B cell (primary cell): ENCODE data around the gene LHFPL6. TPM values are rescaled to one million over a fixed set of nuclear protein-coding genes. Genes with fewer than 3 reads are reported as not detected.

Experiments used
- ATAC-seq: fragments of 200-7000 bp; cut with Tn5 transposase; one replicate; pipeline ENCODE4 v1.10.0; 2021; ENCODE audit warnings: low read depth, mild to moderate bottlenecking, moderate number of reproducible peaks, moderate library complexity
- CTCF ChIA-PET: fragments of 350-600 bp; sonication (Branson Sonifier 250); formaldehyde crosslinking; loops from one replicate; lab custom pipeline; 2021; ENCODE audit warnings: antibody characterized with exemption, inconsistent platforms; lab: Charles Lee
- POLR2A ChIA-PET: fragments of 350-600 bp; sonication (Branson Sonifier 250); formaldehyde crosslinking; loops from one replicate; lab custom pipeline; 2021; ENCODE audit warnings: antibody characterized with exemption; lab: Charles Lee
- DNase-seq: peaks from one replicate; pipeline ENCODE4 v3.0.0; 2013
- H2AFZ ChIP-seq: 2 replicates; pipeline ENCODE4 v1.6.1; 2012; ENCODE audit warnings: mild to moderate bottlenecking, low read depth, low read length; ENCODE audit not compliant: insufficient read depth, poor library complexity, severe bottlenecking
- H3K27ac ChIP-seq, 2 donors: 1 replicate in 1 of 2; 2 replicates in 1 of 2; pipeline ENCODE4 v1.5.1; 2012 to 2013; ENCODE audit warnings: low read length in 2 of 2, mild to moderate bottlenecking in 2 of 2, moderate library complexity in 1 of 2
- H3K27me3 ChIP-seq, 4 experiments: fragments of 200-600 bp in 1 of 4; sonication (generic) in 1 of 4; replicated peaks in 1 of 4; 1 replicate in 2 of 4; 2 replicates in 2 of 4; pipeline versions ENCODE4 v1.6.1 to v1.7.0; 2013 to 2016; ENCODE audit warnings: low read length in 3 of 4, mild to moderate bottlenecking in 2 of 4, mixed read lengths in 1 of 4, moderate library complexity in 1 of 4; ENCODE audit not compliant: insufficient read depth in 4 of 4, control insufficient read depth in 3 of 4; ENCODE audit errors: control extremely low read depth in 1 of 4
- H3K36me3 ChIP-seq, 2 experiments: replicated peaks in 1 of 2; 1 replicate in 1 of 2; 2 replicates in 1 of 2; pipeline versions ENCODE4 v1.6.1 to v1.7.1; 2013; ENCODE audit warnings: low read length in 1 of 2; ENCODE audit not compliant: insufficient read depth in 2 of 2, control insufficient read depth in 1 of 2; ENCODE audit errors: control extremely low read depth in 1 of 2, extremely low read depth in 1 of 2
- H3K4me1 ChIP-seq, 2 donors: fragments of 200-600 bp in 1 of 2; sonication (generic) in 1 of 2; 1 replicate in 1 of 2; 2 replicates in 1 of 2; pipeline versions ENCODE4 v1.5.1 to v1.6.1; 2013 to 2017; ENCODE audit warnings: low read length in 2 of 2; ENCODE audit not compliant: control insufficient read depth in 2 of 2, insufficient read depth in 2 of 2
- H3K4me2 ChIP-seq: replicated peaks from 2 replicates; pipeline ENCODE3; 2012; ENCODE audit warnings: mild to moderate bottlenecking, low read depth, low read length; ENCODE audit not compliant: poor library complexity, severe bottlenecking
- H3K4me3 ChIP-seq, 5 experiments: fragments of 200-600 bp in 1 of 5; sonication (generic) in 1 of 5; 1 replicate in 3 of 5; 2 replicates in 2 of 5; pipeline versions ENCODE4 v1.5.1 to v1.7.0; 2011 to 2016; ENCODE audit warnings: low read length in 4 of 5, mild to moderate bottlenecking in 4 of 5, low read depth in 2 of 5, control low read depth in 1 of 5, moderate library complexity in 1 of 5; ENCODE audit not compliant: insufficient read depth in 1 of 5; ENCODE audit errors: control extremely low read depth in 1 of 5, extremely low read depth in 1 of 5
- H3K79me2 ChIP-seq: fragments of 200-600 bp; sonication (generic); one replicate; pipeline ENCODE4 v1.6.0; 2016; ENCODE audit warnings: low read length; ENCODE audit not compliant: control insufficient read depth, insufficient read depth
- H3K9ac ChIP-seq: fragments of 200-600 bp; sonication (generic); 2 replicates; pipeline ENCODE4 v1.6.1; 2017; ENCODE audit warnings: mild to moderate bottlenecking, low read length, moderate library complexity
- H3K9me3 ChIP-seq, 3 donors: one replicate each; pipeline versions ENCODE4 v1.6.1 to v1.7.1; 2013; ENCODE audit warnings: low read length in 2 of 3; ENCODE audit not compliant: control insufficient read depth in 2 of 3, insufficient read depth in 1 of 3; ENCODE audit errors: control extremely low read depth in 1 of 3
- H4K20me1 ChIP-seq: 2 replicates; pipeline ENCODE4 v1.6.0; 2012; ENCODE audit warnings: mild to moderate bottlenecking, low read length; ENCODE audit not compliant: insufficient read depth, control insufficient read depth, poor library complexity, severe bottlenecking
- H3K27ac Mint-ChIP-seq: one replicate; pipeline ENCODE4 v1.8.0; 2021; ENCODE audit warnings: mixed read lengths
- H3K27me3 Mint-ChIP-seq: one replicate; pipeline ENCODE4 v1.8.0; 2021; ENCODE audit warnings: mixed read lengths
- H3K4me1 Mint-ChIP-seq: one replicate; pipeline ENCODE4 v1.8.0; 2021; ENCODE audit warnings: mixed read lengths
- H3K4me3 Mint-ChIP-seq: one replicate; pipeline ENCODE4 v1.8.0; 2021; ENCODE audit warnings: mixed read lengths
- H3K9me3 Mint-ChIP-seq: one replicate; pipeline ENCODE4 v1.8.0; 2022; ENCODE audit warnings: mixed read lengths; ENCODE audit not compliant: insufficient read depth
- EZH2 ChIP-seq: IDR thresholded peaks from 2 replicates; pipeline ENCODE4 v1.6.1; 2012; ENCODE audit warnings: borderline replicate concordance, low read depth, mild to moderate bottlenecking, moderate library complexity, low read length; ENCODE audit not compliant: insufficient read depth, poor library complexity, severe bottlenecking
- WGBS: methylation state at CpG from one replicate; pipeline ENCODE4 v1.1.5; 2013; ENCODE audit warnings: missing lambda C conversion rate; ENCODE audit not compliant: insufficient coverage; 5-methylcytosine and 5-hydroxymethylcytosine counted together
- intact Hi-C: fragments of 100-400 bp; cut with micrococcal nuclease; formaldehyde crosslinking; loops from one replicate; pipeline ENCODE4 v1.10.0; 2022
- polyA plus RNA-seq: library from polyadenylated mRNA; depleted of rRNA; stranded (reverse); fragments of >200 nt; gene quantifications from 2 replicates; pipeline ENCODE4 v1.2.3, GENCODE V29; 2012
- total RNA-seq, 2 donors: library from RNA; stranded (reverse); fragments of 120-200 nt in 1 of 2; gene quantifications; 1 replicate in 1 of 2; 2 replicates in 1 of 2; pipeline versions ENCODE4 v1.2.3 to v1.2.4, GENCODE V29; 2013 to 2022
- TF ChIP-seq, protein P1 (sequence below): fragments of 200-600 bp; IDR thresholded peaks from one replicate; pipeline ENCODE4 v1.8.0; 2022; ENCODE audit warnings: antibody characterized with exemption, mild to moderate bottlenecking

LHFPL6 gene
- total and polyA plus RNA-seq, 2 donors (not counting 1 experiment from before 2014, with no cell fraction given) = 0.01 TPM; not detected in 1

DNA sequence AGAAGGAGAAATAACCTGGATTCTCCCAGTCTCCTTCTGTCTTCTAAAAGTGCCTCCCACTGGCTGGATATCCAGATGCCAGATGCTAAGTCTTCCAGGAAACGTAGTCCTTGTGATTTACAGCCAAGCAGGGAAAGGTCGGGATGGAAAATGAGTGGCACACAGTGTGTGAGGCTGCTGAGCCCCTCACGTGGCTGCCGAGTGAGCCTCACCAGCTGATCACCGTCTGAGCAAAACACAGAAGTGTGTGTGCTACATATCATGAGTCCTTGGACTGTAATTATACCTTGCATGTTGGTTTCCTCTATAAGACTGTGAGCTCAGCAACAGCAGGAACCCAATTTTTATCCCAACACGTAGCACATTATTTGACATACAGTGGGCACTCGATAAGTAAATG is 15.1 kb downstream of the LHFPL6 start:
- no peak overlapping the region for H3K27ac ChIP-seq
- 91% methylated on average over 5 of the region's 7 CpGs for WGBS

DNA sequence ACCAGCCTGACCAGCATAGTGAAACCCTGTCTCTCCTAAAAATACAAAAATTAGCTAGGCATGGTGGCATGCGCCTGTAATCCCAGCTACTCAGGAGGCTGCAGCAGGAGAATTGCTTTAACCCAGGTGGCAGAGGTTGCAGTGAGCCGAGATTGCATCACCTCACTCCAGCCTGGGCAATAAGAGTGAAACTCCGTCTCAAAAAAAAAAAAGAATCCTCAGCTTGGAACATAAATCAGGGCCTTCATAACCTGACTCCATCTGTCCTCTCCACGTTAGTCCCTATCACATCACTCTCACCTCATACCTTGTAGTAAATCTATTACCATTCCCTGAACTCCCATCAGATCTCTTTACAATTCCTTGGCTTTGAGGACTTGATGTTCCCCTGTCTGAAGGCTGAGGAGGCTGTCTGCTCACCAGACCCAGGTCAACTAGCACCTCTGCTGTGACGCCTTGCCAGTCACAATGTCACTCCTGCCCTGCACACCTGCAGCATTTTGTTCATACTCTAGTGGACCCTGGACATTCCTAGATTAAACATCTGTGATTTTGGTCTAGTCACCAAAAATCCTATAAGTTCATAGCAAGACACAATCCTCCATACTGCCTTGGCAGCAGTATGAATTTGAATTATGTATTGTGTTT is 15.9 kb downstream of the LHFPL6 start:
- Mint-ChIP-seq H3K27ac (no peak overlapping the region), H3K4me1 (no peaks in the 10 kb centered on the region), H3K4me3 (no peak overlapping the region), H3K27me3 (peaks cover 4% of the 10 kb centered on the region), H3K9me3 (no peaks in the 10 kb centered on the region)
- POLR2A ChIA-PET = no interaction called here
- Histone ChIP-seq H3K9me3 (no peaks in the 10 kb centered on the region), H3K9ac (no peak overlapping the region), H2AFZ (no peak overlapping the region), H3K36me3 (no peaks in the 10 kb centered on the region), H3K27me3 (no peaks in the 10 kb centered on the region), H3K4me1 (no peaks in the 10 kb centered on the region), H3K27ac (no peak overlapping the region), H3K4me2 (no peak overlapping the region), H4K20me1 (no peaks in the 10 kb centered on the region), H3K79me2 (no peaks in the 10 kb centered on the region), H3K4me3 (no peak overlapping the region)
- CTCF ChIA-PET = interaction anchor here (2.5 kb wide), 1 partner anchor 25 kb away, joined by 9 read pairs; no protein-coding TSS in a partner anchor
- ATAC-seq (no peak), DNase-seq (no peak)
- no peak for TF ChIP-seq EZH2
- TF ChIP-seq, protein P1, sequence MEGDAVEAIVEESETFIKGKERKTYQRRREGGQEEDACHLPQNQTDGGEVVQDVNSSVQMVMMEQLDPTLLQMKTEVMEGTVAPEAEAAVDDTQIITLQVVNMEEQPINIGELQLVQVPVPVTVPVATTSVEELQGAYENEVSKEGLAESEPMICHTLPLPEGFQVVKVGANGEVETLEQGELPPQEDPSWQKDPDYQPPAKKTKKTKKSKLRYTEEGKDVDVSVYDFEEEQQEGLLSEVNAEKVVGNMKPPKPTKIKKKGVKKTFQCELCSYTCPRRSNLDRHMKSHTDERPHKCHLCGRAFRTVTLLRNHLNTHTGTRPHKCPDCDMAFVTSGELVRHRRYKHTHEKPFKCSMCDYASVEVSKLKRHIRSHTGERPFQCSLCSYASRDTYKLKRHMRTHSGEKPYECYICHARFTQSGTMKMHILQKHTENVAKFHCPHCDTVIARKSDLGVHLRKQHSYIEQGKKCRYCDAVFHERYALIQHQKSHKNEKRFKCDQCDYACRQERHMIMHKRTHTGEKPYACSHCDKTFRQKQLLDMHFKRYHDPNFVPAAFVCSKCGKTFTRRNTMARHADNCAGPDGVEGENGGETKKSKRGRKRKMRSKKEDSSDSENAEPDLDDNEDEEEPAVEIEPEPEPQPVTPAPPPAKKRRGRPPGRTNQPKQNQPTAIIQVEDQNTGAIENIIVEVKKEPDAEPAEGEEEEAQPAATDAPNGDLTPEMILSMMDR = no peak
- intact Hi-C loops = no loop called here
- WGBS = 83% methylated on average over 4 of the region's 5 CpGs

More for the DNA sequence above, 15.1 kb downstream of the LHFPL6 start:
- Histone ChIP-seq H3K36me3 (no peaks in the 10 kb centered on the region), H3K9ac (no peak overlapping the region), H3K79me2 (no peaks in the 10 kb centered on the region), H3K4me1 (no peaks in the 10 kb centered on the region), H4K20me1 (no peaks in the 10 kb centered on the region), H2AFZ (no peak overlapping the region), H3K4me2 (no peak overlapping the region), H3K27me3 (no peaks in the 10 kb centered on the region), H3K4me3 (no peak overlapping the region), H3K9me3 (no peaks in the 10 kb centered on the region)
- TF ChIP-seq, protein P1 = no peak
- TF ChIP-seq EZH2 = no peak
- peaks cover 4% of the 10 kb centered on the region for H3K27me3 Mint-ChIP-seq
- no peaks in the 10 kb centered on the region for H3K9me3 Mint-ChIP-seq
- no peak overlapping the region for H3K27ac Mint-ChIP-seq
- CTCF ChIA-PET = interaction anchor here (2.5 kb wide), 1 partner anchor 25 kb away, joined by 9 read pairs; no protein-coding TSS in a partner anchor
- H3K4me3 Mint-ChIP-seq = no peak overlapping the region
- H3K4me1 Mint-ChIP-seq = no peaks in the 10 kb centered on the region
- no peak for DNase-seq
- POLR2A ChIA-PET = no interaction called here
- no peak for ATAC-seq
- intact Hi-C loops = no loop called here
